Panc1 (cell line): ENCODE results near the gene BRME1. TPM values are rescaled to one million over a fixed set of nuclear protein-coding genes. Genes with fewer than 3 reads are reported as not detected.

Experiments
- ATAC-seq: fragments of 200-7000 bp; cut with Tn5 transposase; 2 replicates; pipeline ENCODE4 v1.9.1; 2020; ENCODE audit warnings: mild to moderate bottlenecking, moderate library complexity
- BruUV-seq: library from RNA; stranded (reverse); fragments of 400-500 nt; replicated peaks from 2 replicates; lab custom pipeline; 2021; lab: Mats Ljungman, UMichigan
- CTCF ChIA-PET: fragments of 300-600 bp; sonication (Branson Sonifier 250); formaldehyde crosslinking; loops from one replicate; lab custom pipeline; 2022; ENCODE audit warnings: antibody characterized with exemption; lab: Charles Lee
- POLR2A ChIA-PET: fragments of 300-600 bp; sonication (Branson Sonifier 250); formaldehyde crosslinking; loops from one replicate; lab custom pipeline; 2022; ENCODE audit warnings: antibody characterized with exemption; lab: Charles Lee
- DNase-seq: peaks from one replicate; pipeline ENCODE4 v3.0.0-alpha.2; 2010; ENCODE audit warnings: low read depth, low spot score
- H3K27ac ChIP-seq: 2 replicates; pipeline ENCODE4 v1.5.1; 2011; ENCODE audit warnings: mild to moderate bottlenecking, low read length, inconsistent platforms
- H3K27me3 ChIP-seq: fragments of 200-500 bp; sonication (Bioruptor generic); 2 replicates; pipeline ENCODE4 v1.6.0; 2014; ENCODE audit warnings: low read length, inconsistent platforms; ENCODE audit not compliant: control insufficient read depth, insufficient read depth
- H3K36me3 ChIP-seq: fragments of 200-500 bp; sonication (Bioruptor generic); 2 replicates; pipeline ENCODE4 v1.5.1; 2014; ENCODE audit warnings: inconsistent platforms, mild to moderate bottlenecking, low read length, moderate library complexity; ENCODE audit not compliant: control insufficient read depth, insufficient read depth
- H3K4me1 ChIP-seq: 2 replicates; pipeline ENCODE4 v1.5.1; 2011; ENCODE audit warnings: inconsistent platforms, mild to moderate bottlenecking, low read length, moderate library complexity; ENCODE audit not compliant: control insufficient read depth, insufficient read depth
- H3K4me3 ChIP-seq, 2 experiments: 2 replicates each; pipeline ENCODE4 v1.5.1; 2011 to 2012; ENCODE audit warnings: low read depth in 2 of 2, low read length in 2 of 2, mild to moderate bottlenecking in 2 of 2, inconsistent platforms in 1 of 2, moderate library complexity in 1 of 2
- H3K9me3 ChIP-seq: fragments of 200-500 bp; sonication (Bioruptor generic); 2 replicates; pipeline ENCODE4 v1.5.1; 2014; ENCODE audit warnings: low read depth, mild to moderate bottlenecking, inconsistent platforms, low read length, moderate library complexity; ENCODE audit not compliant: control insufficient read depth, insufficient read depth
- CTCF ChIP-seq: fragments of 450-650 bp; IDR thresholded peaks from 2 replicates; pipeline ENCODE4 v1.5.1; 2017; ENCODE audit warnings: mild to moderate bottlenecking
- POLR2AphosphoS5 ChIP-seq: IDR thresholded peaks from 2 replicates; pipeline ENCODE4 v1.6.1; 2012; ENCODE audit warnings: mild to moderate bottlenecking, low read depth, low read length, moderate library complexity
- SIN3A ChIP-seq: IDR thresholded peaks from 2 replicates; pipeline ENCODE4 v1.6.1; 2012; ENCODE audit warnings: low read depth, mild to moderate bottlenecking, low read length, moderate library complexity, borderline replicate concordance; ENCODE audit not compliant: insufficient read depth
- TCF7L2 ChIP-seq: IDR thresholded peaks from 2 replicates; pipeline ENCODE4 v1.6.1; 2011; ENCODE audit warnings: mild to moderate bottlenecking, low read depth, low read length, inconsistent platforms
- in situ Hi-C: cut with HindIII; loops from 2 replicates; pipeline ENCODE4 v1.10.0; 2016; ENCODE audit warnings: low sequenced_read_pairs, low pct_unique_long_range_greater_than_20kb
- intact Hi-C: fragments of 100-400 bp; cut with micrococcal nuclease; formaldehyde crosslinking; loops from one replicate; pipeline ENCODE4 v1.10.0; 2022; ENCODE audit not compliant: unreplicated experiment
- total RNA-seq: library from RNA; stranded (reverse); gene quantifications from one replicate; pipeline ENCODE4 v1.2.1, GENCODE V29; 2021; ENCODE audit not compliant: unreplicated experiment
- TF ChIP-seq, protein P1 (sequence below), 2 experiments: IDR thresholded peaks; 2 replicates each; pipeline ENCODE4 v1.6.1; 2011 to 2012; ENCODE audit warnings: low read depth in 2 of 2, control low read depth in 1 of 2, low read length in 1 of 2, mild to moderate bottlenecking in 1 of 2, moderate library complexity in 1 of 2; ENCODE audit not compliant: insufficient read depth in 1 of 2

Gene BRME1
- total RNA-seq, 1 experiment from 2014 or later: 6.5 TPM

- Histone ChIP-seq H3K9me3 (no peaks in the 10 kb centered on the region), H3K4me3 (peak within 1 kb of the TSS in 1 of 2 experiments; percentile 32; a peak in 2 of 4 replicates), H3K4me1 (peaks cover 5% of the 10 kb centered on the region), H3K27me3 (no peaks in the 10 kb centered on the region), H3K27ac (no peak within 1 kb of the TSS), H3K36me3 (no peaks in the 10 kb centered on the region)
- BruUV-seq: no TSS peak
- TF ChIP-seq CTCF (no peak), POLR2AphosphoS5 (no peak), TCF7L2 (no peak), SIN3A (no peak)
- TF ChIP-seq, protein P1, sequence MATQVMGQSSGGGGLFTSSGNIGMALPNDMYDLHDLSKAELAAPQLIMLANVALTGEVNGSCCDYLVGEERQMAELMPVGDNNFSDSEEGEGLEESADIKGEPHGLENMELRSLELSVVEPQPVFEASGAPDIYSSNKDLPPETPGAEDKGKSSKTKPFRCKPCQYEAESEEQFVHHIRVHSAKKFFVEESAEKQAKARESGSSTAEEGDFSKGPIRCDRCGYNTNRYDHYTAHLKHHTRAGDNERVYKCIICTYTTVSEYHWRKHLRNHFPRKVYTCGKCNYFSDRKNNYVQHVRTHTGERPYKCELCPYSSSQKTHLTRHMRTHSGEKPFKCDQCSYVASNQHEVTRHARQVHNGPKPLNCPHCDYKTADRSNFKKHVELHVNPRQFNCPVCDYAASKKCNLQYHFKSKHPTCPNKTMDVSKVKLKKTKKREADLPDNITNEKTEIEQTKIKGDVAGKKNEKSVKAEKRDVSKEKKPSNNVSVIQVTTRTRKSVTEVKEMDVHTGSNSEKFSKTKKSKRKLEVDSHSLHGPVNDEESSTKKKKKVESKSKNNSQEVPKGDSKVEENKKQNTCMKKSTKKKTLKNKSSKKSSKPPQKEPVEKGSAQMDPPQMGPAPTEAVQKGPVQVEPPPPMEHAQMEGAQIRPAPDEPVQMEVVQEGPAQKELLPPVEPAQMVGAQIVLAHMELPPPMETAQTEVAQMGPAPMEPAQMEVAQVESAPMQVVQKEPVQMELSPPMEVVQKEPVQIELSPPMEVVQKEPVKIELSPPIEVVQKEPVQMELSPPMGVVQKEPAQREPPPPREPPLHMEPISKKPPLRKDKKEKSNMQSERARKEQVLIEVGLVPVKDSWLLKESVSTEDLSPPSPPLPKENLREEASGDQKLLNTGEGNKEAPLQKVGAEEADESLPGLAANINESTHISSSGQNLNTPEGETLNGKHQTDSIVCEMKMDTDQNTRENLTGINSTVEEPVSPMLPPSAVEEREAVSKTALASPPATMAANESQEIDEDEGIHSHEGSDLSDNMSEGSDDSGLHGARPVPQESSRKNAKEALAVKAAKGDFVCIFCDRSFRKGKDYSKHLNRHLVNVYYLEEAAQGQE (IDR thresholded peaks at IDR 0.05; ENCODE audit: insufficient read depth in 1 of 2, low read depth in 2 of 2, low read length in 1 of 2): no peak
- in situ Hi-C loops: no loop called here
- peak; percentile 24 for ATAC-seq
- DNase-seq: no peak
- intact Hi-C loops: no loop called here
- CTCF ChIA-PET: no interaction called here
- POLR2A ChIA-PET: no interaction called here
Measured at GRCh38 chr19:13938301-13939064, 32.6 kb upstream of the BRME1 start, which contains the start of gene PODNL1. PODNL1 (minus strand) TSS chr19:13938417; CDS start chr19:13938181, 236 bp downstream.

GRCh38 chr19:13937479-13938300 is 31.8 kb upstream of the BRME1 start:
- in situ Hi-C loops: no loop called here
- DNase-seq: no peak
- BruUV-seq: no TSS peak

More at GRCh38 chr19:13937479-13938300, 31.8 kb upstream of the BRME1 start:
- no peaks in the 10 kb centered on the region for H3K27me3 ChIP-seq
- H3K9me3 ChIP-seq: no peaks in the 10 kb centered on the region
- peaks cover 5% of the 10 kb centered on the region for H3K4me1 ChIP-seq
- peak; percentile 67 for ATAC-seq
- no peak for TF ChIP-seq TCF7L2
- TF ChIP-seq, protein P1 (IDR thresholded peaks at IDR 0.05; ENCODE audit: insufficient read depth in 1 of 2, low read depth in 2 of 2, low read length in 1 of 2): no peak
- TF ChIP-seq POLR2AphosphoS5: no peak
- peak overlapping the region in 1 of 2 experiments; percentile 32; a peak in 2 of 4 replicates for H3K4me3 ChIP-seq
- POLR2A ChIA-PET: no interaction called here
- intact Hi-C loops: no loop called here
- CTCF ChIA-PET: no interaction called here
- no peaks in the 10 kb centered on the region for H3K36me3 ChIP-seq
- no peak overlapping the region for H3K27ac ChIP-seq
